GM13976 (cell line): ENCODE measurements around the gene SNRNP70.

Experiments used
- DNase-seq: peaks from one replicate; pipeline ENCODE4 v3.0.0; 2012; ENCODE audit warnings: low spot score
- CTCF ChIP-seq: IDR thresholded peaks from 2 replicates; pipeline ENCODE4 v1.5.1; 2012; ENCODE audit warnings: borderline replicate concordance, mild to moderate bottlenecking; ENCODE audit not compliant: insufficient read depth; ENCODE audit errors: extremely low read depth, missing control alignments, control extremely low read depth
- in situ Hi-C: fragments of 300-500 bp; cut with MboI; formaldehyde crosslinking; loops from one replicate; pipeline ENCODE4 v1.12.0; 2022; ENCODE audit warnings: low sequenced_read_pairs, mixed read lengths, inconsistent platforms; ENCODE audit not compliant: unreplicated experiment

The SNRNP70 gene

GRCh38 chr19:49085868-49086232 is 599 bp downstream of the SNRNP70 start:
- no peak for TF ChIP-seq CTCF
- DNase-seq, result no peak
- in situ Hi-C loops, result no loop called here

- in situ Hi-C loops, result no loop called here
- TF ChIP-seq CTCF, result no peak
- DNase-seq, result no peak
These were observed 1.0 kb downstream of the SNRNP70 start for GRCh38 chr19:49086296-49086695.

GRCh38 chr19:49091391-49092038 is 6.3 kb downstream of the SNRNP70 start:
- in situ Hi-C loops, result no loop called here
- no peak for TF ChIP-seq CTCF
- DNase-seq, result no peak

- DNase-seq, result no peak
- in situ Hi-C loops, result no loop called here
These were observed 7.4 kb downstream of the SNRNP70 start for GRCh38 chr19:49092686-49093085.

GRCh38 chr19:49094505-49095482 is 9.5 kb downstream of the SNRNP70 start:
- no peak for DNase-seq
- in situ Hi-C loops, result no loop called here
- no peak for TF ChIP-seq CTCF

More at GRCh38 chr19:49092686-49093085, 7.4 kb downstream of the SNRNP70 start:
- no peak for TF ChIP-seq CTCF

GRCh38 chr19:49097453-49098288 is 12.4 kb downstream of the SNRNP70 start:
- in situ Hi-C loops, result no loop called here
- DNase-seq, result peak; percentile 81
- TF ChIP-seq CTCF, result peak; percentile 99
